Neural crest cell (in vitro differentiated cells): ENCODE data around the gene COL23A1. TPM values are rescaled to one million over a fixed set of nuclear protein-coding genes. Genes with fewer than 3 reads are reported as not detected.

ENCODE experiments used
- DNase-seq: peaks from one replicate; pipeline ENCODE4 v3.0.0; 2021; ENCODE audit warnings: low read depth, mixed read lengths, low spot score
- H3K27ac Mint-ChIP-seq: one replicate; pipeline ENCODE4 v1.8.0; 2021; ENCODE audit warnings: mild to moderate bottlenecking, mixed read lengths; ENCODE audit not compliant: unreplicated experiment
- H3K27me3 Mint-ChIP-seq: 2 replicates; pipeline ENCODE4 v1.8.0; 2021; ENCODE audit warnings: low read depth, mild to moderate bottlenecking, mixed read lengths
- H3K36me3 Mint-ChIP-seq: 2 replicates; pipeline ENCODE4 v1.8.0; 2021; ENCODE audit warnings: low read depth, mild to moderate bottlenecking, mixed read lengths
- H3K4me1 Mint-ChIP-seq: 2 replicates; pipeline ENCODE4 v1.8.0; 2021; ENCODE audit warnings: mixed read lengths
- H3K4me3 Mint-ChIP-seq: one replicate; pipeline ENCODE4 v1.8.0; 2021; ENCODE audit warnings: mild to moderate bottlenecking, mixed read lengths
- H3K9me3 Mint-ChIP-seq: 2 replicates; pipeline ENCODE4 v1.8.0; 2021; ENCODE audit warnings: mixed read lengths
- CTCF ChIP-seq: fragments of 200-600 bp; sonication (generic); conservative IDR thresholded peaks from 2 replicates; pipeline ENCODE4 v1.5.0; 2021; ENCODE audit warnings: antibody characterized with exemption, mild to moderate bottlenecking
- total RNA-seq: library from RNA; stranded (reverse); gene quantifications from 2 replicates; pipeline ENCODE4 v1.2.1, GENCODE V29; 2021

COL23A1 gene
- total RNA-seq, 1 donor from 2014 or later = 33.7 TPM

DNA sequence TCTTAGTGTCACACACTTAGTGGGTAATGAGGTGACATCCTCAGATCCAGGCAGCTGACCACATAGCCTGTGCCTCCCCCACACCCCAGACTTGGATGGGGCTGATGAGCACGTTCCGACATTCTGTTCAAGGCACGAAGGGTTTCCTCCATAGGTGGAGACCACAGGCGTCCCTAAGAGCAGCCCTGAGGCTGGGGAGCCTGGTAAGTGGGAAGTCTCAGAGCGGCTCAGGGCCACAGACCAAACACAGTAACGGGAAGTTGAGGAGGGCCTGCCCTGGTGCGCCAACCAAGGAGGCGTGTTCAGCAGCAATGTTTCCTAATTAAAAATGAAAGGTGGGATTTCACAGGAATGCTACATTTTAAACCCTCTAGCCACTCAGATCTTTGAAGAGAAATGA is 255.3 kb downstream of the COL23A1 start:
- peak overlapping the region; percentile 63 for H3K27ac Mint-ChIP-seq
- no peak overlapping the region for H3K4me3 Mint-ChIP-seq
- no peak for TF ChIP-seq CTCF
- H3K4me1 Mint-ChIP-seq = peaks cover 42% of the 10 kb centered on the region
- H3K36me3 Mint-ChIP-seq = no peaks in the 10 kb centered on the region
- H3K27me3 Mint-ChIP-seq = no peaks in the 10 kb centered on the region
- no peaks in the 10 kb centered on the region for H3K9me3 Mint-ChIP-seq
- no peak for DNase-seq

- H3K4me1 Mint-ChIP-seq = peaks cover 39% of the 10 kb centered on the region
- H3K27ac Mint-ChIP-seq = peak overlapping the region; percentile 19
- TF ChIP-seq CTCF = no peak
- no peaks in the 10 kb centered on the region for H3K9me3 Mint-ChIP-seq
- H3K27me3 Mint-ChIP-seq = no peaks in the 10 kb centered on the region
- H3K36me3 Mint-ChIP-seq = no peaks in the 10 kb centered on the region
- H3K4me3 Mint-ChIP-seq = no peak overlapping the region
- no peak for DNase-seq
Measured at GRCh38 chr5:178333821-178334481, 256.2 kb downstream of the COL23A1 start.

- Mint-ChIP-seq H3K4me3 (no peak overlapping the region), H3K36me3 (no peaks in the 10 kb centered on the region), H3K4me1 (peaks cover 46% of the 10 kb centered on the region), H3K27me3 (no peaks in the 10 kb centered on the region), H3K27ac (peak overlapping the region; percentile 36), H3K9me3 (no peaks in the 10 kb centered on the region)
- no peak for DNase-seq
- TF ChIP-seq CTCF = no peak
Measured at GRCh38 chr5:178332210-178332641, 258.0 kb downstream of the COL23A1 start.

DNA sequence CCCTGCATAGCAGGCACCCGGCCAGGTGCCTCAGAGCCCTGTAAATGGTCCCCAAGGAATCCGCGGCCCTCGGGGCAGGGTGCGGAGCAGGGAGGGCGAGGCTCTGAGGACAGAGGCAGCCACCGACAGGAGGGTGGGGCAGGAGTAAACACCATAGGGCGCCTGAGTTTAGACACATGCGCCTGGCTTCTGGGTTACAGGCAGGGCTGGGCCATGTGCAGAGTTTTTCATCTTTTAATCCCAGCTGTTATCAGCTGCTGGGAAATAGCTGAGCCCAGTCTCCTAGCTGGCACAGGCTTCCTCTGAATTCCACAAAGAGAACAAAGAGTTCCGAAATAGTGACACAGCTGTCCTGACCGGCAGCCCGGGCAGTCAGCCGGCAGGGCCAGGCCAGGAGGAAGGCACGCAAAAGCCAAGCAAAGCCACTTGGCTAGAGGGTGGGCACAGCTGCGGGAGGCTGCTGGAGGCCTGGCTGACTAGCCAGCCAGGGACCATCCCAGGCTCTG is 258.6 kb downstream of the COL23A1 start:
- Mint-ChIP-seq H3K36me3 (no peaks in the 10 kb centered on the region), H3K4me3 (no peak overlapping the region), H3K9me3 (no peaks in the 10 kb centered on the region), H3K27me3 (no peaks in the 10 kb centered on the region), H3K4me1 (peaks cover 40% of the 10 kb centered on the region), H3K27ac (no peak overlapping the region)
- no peak for TF ChIP-seq CTCF
- DNase-seq = no peak

DNA sequence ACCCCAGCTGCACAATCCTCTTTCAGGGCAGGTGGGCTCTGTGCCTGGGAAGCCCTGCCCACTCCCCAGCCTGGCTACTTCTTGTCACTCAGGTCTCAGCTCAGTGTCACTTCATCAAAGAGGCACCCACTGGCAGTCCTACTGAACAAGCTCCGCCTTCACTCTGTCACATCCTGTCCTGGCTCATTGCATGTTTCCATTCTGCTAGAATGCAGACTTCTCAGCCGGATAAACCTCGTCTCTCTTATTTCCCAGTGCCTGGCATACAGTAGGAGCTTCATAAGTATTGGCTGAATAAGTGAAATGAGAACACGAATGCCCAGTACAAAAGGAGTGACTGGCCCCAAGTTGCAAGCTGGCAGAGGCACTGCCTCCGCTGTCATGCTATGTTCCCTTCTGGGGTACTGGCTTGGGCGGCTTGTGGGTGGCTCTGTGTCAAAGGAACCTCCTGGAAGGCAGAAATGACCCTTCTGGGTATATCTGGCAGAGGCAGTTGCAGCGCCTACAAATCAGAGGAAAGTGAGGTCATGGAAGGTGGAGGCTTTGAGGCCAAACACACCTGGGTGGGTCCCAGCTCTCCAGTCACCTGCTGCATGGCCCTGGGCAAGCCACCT is 259.3 kb downstream of the COL23A1 start:
- Mint-ChIP-seq H3K27ac (peak overlapping the region; percentile 70), H3K4me1 (peaks cover 42% of the 10 kb centered on the region)

More for the DNA sequence above, 259.3 kb downstream of the COL23A1 start:
- no peak for DNase-seq
- H3K9me3 Mint-ChIP-seq = no peaks in the 10 kb centered on the region
- H3K4me3 Mint-ChIP-seq = no peak overlapping the region
- no peaks in the 10 kb centered on the region for H3K36me3 Mint-ChIP-seq
- no peak for TF ChIP-seq CTCF
- no peaks in the 10 kb centered on the region for H3K27me3 Mint-ChIP-seq
